ENCODE measurements around the gene IGFBP1. TPM values are rescaled to one million over a fixed set of nuclear protein-coding genes. Genes with fewer than 3 reads are reported as not detected.

Gene IGFBP1
- polyA plus RNA-seq, 1 donor from 2014 or later: not detected

DNA sequence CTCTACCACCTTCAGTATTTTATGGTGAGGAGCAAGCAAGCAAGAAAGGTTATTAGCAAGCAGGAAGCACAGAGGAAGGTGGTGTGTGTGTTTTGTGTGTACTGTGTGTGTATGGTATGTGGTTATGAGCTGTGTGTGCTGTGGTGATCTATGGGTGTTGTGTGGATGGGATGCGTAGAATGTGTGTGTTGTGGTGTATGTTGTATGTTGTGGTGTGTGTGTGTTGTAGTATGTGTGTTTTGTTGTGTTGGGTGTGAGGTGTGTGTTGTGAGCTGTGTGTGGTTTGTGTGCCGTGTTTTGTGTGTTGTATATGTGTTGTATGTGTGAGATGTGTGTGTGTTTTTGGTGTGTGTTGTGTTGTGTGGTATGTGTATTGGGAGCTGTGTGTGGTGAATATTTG, 49.6 kb downstream of the IGFBP1 start:
- H3K79me2 ChIP-seq (replicated peaks; ENCODE audit: insufficient read depth, low read length): no peaks in the 10 kb centered on the region
- no peaks in the 10 kb centered on the region for H3F3A ChIP-seq (ENCODE audit: insufficient read depth, low read length, poor library complexity, severe bottlenecking)
- H2AFZ ChIP-seq (ENCODE audit: low read depth, low read length): no peak overlapping the region
- no peak for TF ChIP-seq POLR2AphosphoS5 (IDR thresholded peaks at IDR 0.05)
- TF ChIP-seq SMC3 (conservative IDR thresholded peaks at IDR 0.05; ENCODE audit: poor library complexity): no peak
- TF ChIP-seq MXI1 (conservative IDR thresholded peaks at IDR 0.05; ENCODE audit: poor library complexity, severe bottlenecking): no peak
- TF ChIP-seq, protein P1, sequence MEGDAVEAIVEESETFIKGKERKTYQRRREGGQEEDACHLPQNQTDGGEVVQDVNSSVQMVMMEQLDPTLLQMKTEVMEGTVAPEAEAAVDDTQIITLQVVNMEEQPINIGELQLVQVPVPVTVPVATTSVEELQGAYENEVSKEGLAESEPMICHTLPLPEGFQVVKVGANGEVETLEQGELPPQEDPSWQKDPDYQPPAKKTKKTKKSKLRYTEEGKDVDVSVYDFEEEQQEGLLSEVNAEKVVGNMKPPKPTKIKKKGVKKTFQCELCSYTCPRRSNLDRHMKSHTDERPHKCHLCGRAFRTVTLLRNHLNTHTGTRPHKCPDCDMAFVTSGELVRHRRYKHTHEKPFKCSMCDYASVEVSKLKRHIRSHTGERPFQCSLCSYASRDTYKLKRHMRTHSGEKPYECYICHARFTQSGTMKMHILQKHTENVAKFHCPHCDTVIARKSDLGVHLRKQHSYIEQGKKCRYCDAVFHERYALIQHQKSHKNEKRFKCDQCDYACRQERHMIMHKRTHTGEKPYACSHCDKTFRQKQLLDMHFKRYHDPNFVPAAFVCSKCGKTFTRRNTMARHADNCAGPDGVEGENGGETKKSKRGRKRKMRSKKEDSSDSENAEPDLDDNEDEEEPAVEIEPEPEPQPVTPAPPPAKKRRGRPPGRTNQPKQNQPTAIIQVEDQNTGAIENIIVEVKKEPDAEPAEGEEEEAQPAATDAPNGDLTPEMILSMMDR (IDR thresholded peaks at IDR 0.05; ENCODE audit: poor library complexity, severe bottlenecking): no peak
- no peak for TF ChIP-seq TAF1 (IDR thresholded peaks at IDR 0.05; ENCODE audit: low read depth)
- no peak for TF ChIP-seq EP300 (conservative IDR thresholded peaks at IDR 0.05; ENCODE audit: poor library complexity, severe bottlenecking)
- TF ChIP-seq EZH2 (IDR thresholded peaks at IDR 0.05; ENCODE audit: borderline replicate concordance, insufficient read depth, low read length, poor library complexity, severe bottlenecking): no peak
- TF ChIP-seq RAD21 (conservative IDR thresholded peaks at IDR 0.05): no peak
- TF ChIP-seq REST (IDR thresholded peaks at IDR 0.05; ENCODE audit: borderline replicate concordance): no peak
- no peak overlapping the region for H3K4me3 ChIP-seq (ENCODE audit: low read length)
- no peaks in the 10 kb centered on the region for H3K27me3 ChIP-seq (ENCODE audit: insufficient read depth, low read depth, low read length)
- H4K20me1 ChIP-seq (ENCODE audit: insufficient read depth): no peaks in the 10 kb centered on the region
- H3K9me2 ChIP-seq (ENCODE audit: insufficient read depth, low read length): no peaks in the 10 kb centered on the region
- H3K9ac ChIP-seq (ENCODE audit: low read length): no peak overlapping the region
- no peak overlapping the region for H3K27ac ChIP-seq (ENCODE audit: low read length)
- no peaks in the 10 kb centered on the region for H3K9me3 ChIP-seq (ENCODE audit: low read length)
- H3K36me3 ChIP-seq (ENCODE audit: insufficient read depth, low read length): no peaks in the 10 kb centered on the region
- no peak overlapping the region for H3K4me2 ChIP-seq (ENCODE audit: low read length)

- Histone ChIP-seq H3K36me3 (ENCODE audit: insufficient read depth, low read length) (no peaks in the 10 kb centered on the region), H3F3A (ENCODE audit: insufficient read depth, low read length, poor library complexity, severe bottlenecking) (no peaks in the 10 kb centered on the region), H3K9me3 (ENCODE audit: low read length) (no peaks in the 10 kb centered on the region), H3K27me3 (ENCODE audit: insufficient read depth, low read depth, low read length) (no peaks in the 10 kb centered on the region), H3K9ac (ENCODE audit: low read length) (no peak overlapping the region), H3K4me2 (ENCODE audit: low read length) (no peak overlapping the region), H3K27ac (ENCODE audit: low read length) (no peak overlapping the region), H2AFZ (ENCODE audit: low read depth, low read length) (no peak overlapping the region), H3K9me2 (ENCODE audit: insufficient read depth, low read length) (no peaks in the 10 kb centered on the region), H3K4me3 (ENCODE audit: low read length) (no peak overlapping the region), H3K79me2 (replicated peaks; ENCODE audit: insufficient read depth, low read length) (no peaks in the 10 kb centered on the region), H4K20me1 (ENCODE audit: insufficient read depth) (no peaks in the 10 kb centered on the region)
- TF ChIP-seq, protein P1 (IDR thresholded peaks at IDR 0.05; ENCODE audit: poor library complexity, severe bottlenecking): no peak
- TF ChIP-seq SMC3 (conservative IDR thresholded peaks at IDR 0.05; ENCODE audit: poor library complexity): no peak
- TF ChIP-seq REST (IDR thresholded peaks at IDR 0.05; ENCODE audit: borderline replicate concordance): no peak
- no peak for TF ChIP-seq TAF1 (IDR thresholded peaks at IDR 0.05; ENCODE audit: low read depth)
- TF ChIP-seq RAD21 (conservative IDR thresholded peaks at IDR 0.05): no peak
- no peak for TF ChIP-seq EZH2 (IDR thresholded peaks at IDR 0.05; ENCODE audit: borderline replicate concordance, insufficient read depth, low read length, poor library complexity, severe bottlenecking)
- no peak for TF ChIP-seq POLR2AphosphoS5 (IDR thresholded peaks at IDR 0.05)
- no peak for TF ChIP-seq EP300 (conservative IDR thresholded peaks at IDR 0.05; ENCODE audit: poor library complexity, severe bottlenecking)
- TF ChIP-seq MXI1 (conservative IDR thresholded peaks at IDR 0.05; ENCODE audit: poor library complexity, severe bottlenecking): no peak
These were observed 50.5 kb downstream of the IGFBP1 start for GRCh38 chr7:45938626-45939302.

All from neural cell (in vitro differentiated cells).